Endothelial cell of hepatic sinusoid (primary cell): ENCODE results near the gene MMP1.

Experiments used
- in situ Hi-C: cut with HindIII; loops from 2 replicates; pipeline ENCODE4 v1.10.0; 2017; ENCODE audit warnings: low sequenced_read_pairs

The MMP1 gene

DNA sequence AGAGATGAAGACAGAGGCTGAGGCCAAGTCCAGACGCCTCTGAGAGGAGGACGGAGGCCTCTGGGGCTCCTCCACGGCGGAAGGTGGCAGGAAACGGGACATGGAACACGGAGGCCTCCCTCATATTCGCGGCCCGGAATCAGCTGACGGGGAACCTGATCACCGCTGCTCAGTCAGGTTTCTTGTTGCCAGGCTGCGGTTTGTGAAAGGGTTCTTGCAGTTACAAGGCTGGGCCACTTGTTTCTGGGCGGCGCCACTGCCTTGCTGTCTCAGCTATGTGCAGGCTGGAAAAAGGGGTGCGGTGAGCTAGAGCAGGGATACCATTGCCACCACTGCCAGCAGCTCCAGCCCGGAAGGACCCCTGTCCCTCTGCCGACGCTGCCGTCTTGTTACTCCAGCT lies 10.0 kb upstream of the MMP1 start:
- in situ Hi-C loops: no loop called here

DNA sequence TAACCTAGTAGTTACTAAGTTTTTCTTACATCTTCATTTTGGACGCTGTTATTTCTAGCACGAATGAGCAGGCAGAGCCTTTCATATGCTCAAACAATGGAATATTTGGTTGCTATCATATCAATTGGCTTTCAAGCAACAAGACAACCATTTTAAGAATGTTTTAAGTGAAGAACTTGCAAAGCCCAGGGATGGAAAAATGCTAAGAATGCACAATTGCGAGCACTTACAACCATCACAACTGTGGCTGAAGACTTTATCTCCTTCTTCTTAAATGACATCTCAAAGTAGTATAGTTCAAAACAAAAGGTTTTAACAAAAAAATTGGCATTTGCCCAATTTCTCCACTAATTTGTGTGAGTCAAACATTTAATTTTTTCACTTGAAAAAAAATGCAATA lies 8.3 kb upstream of the MMP1 start:
- in situ Hi-C loops: no loop called here

DNA sequence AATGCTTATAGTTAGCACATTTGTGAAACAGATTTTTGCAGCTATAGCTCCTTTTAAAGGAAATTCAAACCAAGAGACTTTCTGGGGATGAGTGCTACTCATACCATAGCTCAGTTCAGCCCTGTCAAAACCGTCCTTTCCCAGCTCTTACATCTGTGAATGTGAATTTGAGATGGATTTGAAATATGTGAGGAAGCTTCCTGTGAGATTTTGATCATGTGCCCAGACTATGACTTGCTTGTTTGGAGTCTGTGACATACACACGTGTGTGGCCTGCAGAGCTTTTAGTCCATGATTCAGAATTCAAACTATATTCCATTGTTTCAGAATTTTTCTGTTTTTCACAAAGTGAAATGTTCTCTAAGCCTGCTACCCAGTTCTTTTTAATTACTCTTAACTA lies 4.4 kb upstream of the MMP1 start:
- in situ Hi-C loops: no loop called here

DNA sequence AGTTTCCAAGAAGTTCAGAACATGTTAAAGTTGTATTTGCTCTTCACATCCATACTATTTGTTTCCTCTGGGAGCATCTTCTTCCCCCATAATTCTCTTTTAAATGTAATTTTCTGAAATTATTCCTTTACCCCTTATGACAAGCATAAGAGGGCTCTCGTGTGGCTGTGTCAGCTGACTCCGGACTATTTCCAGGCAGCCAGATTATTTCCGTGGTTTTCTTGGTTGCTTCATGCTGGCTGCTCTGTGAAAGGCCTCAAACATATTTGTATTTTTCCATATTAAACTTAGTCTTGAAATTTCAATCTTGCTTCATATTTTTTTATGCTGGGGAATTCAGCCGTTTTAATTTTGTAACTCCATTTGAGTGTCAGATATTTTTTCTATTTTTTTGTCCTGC lies 2.8 kb upstream of the MMP1 start:
- in situ Hi-C loops: no loop called here

DNA sequence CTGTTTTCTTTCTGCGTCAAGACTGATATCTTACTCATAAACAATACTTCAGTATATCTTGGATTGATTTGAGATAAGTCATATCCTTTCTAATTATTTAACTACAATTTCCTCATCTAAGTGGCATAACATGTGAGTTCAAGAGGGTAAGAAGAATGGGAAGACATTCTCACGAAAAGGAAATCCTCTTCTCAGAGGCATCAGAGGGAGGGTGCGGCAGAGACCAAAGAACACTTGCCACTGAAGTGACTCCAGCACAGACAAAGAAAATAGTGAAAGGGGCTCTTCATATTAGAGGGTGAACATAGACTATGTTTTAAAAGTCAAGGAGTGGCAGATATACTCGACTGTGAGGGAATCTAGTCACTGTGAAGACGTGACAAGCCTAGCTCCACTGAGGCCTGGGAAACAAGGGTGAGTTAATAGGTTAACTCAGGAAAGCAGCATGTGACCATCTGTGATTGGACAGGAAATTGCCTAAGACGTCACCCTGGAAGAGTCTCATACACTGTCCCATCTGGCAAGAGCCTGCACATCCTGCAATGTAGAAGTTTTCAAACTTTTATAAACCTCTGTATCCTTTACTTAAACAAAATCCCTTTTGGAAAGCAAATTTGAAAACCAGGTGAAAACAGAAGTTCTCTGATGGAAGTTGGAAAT lies 1.9 kb upstream of the MMP1 start:
- in situ Hi-C loops: no loop called here

DNA sequence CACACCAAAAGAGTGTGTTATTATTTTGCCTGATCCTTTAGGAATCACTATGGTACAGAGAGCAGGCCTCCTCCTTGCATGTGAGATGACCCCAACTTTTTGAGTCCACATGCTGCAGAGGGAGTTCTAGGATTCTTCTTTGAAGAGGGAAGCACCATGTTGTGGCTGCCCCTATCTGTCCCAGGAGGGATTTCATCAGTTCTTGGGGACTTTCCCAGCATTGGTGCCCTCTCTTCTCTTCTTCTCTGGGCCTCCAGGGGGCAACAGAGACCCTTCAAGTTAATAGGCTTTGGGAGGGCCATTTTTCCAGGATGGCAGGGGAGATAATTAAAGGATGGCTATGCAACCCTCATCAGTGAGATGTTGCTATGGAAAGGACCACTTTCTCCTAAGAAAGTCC lies 3.6 kb downstream of the MMP1 start:
- in situ Hi-C loops: no loop called here

DNA sequence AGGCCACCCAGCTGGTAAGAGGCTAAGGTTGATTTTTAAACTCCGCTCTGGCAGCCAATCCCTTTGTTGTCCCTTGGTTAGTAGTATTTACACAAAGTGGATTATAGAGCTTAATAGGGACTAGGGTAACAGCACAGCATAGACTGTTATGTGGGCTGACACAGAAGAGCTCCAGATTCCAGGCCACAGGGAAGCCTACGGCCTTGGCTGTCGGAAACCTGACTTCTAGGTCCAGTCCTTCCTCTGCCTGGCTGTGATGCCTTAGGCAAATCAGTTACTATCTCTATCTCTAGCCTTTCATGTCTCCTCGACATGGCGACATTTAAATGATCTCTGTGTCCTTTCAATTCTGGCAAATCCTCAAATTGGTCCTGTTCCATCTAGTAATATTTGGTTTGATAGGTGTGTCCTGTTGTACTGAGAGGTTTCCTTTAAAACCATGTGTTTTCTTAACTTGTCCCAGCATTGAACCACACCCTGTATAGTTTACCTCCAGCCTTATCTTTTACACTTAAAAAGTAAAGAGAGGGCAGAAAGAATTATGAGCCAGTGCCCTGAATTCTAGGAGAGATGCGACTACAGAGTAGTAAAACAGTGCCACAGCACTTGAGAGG lies 4.2 kb downstream of the MMP1 start:
- in situ Hi-C loops: no loop called here

DNA sequence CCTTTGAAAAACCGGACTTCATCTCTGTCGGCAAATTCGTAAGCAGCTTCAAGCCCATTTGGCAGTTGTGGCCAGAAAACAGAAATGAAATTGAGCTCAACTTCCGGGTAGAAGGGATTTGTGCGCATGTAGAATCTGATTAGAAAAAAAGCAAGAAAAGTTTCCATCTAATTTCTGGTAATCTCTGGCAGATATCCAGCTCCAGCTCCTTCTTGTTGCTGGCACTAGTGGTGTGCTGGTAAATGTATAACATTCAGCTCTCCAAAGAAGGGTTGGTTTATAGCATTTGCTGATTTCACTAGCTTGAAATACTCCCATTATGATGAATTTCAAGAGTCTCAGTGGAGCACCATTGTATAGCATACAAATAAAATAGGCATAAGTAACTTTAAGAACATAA lies 5.4 kb downstream of the MMP1 start:
- in situ Hi-C loops: no loop called here

DNA sequence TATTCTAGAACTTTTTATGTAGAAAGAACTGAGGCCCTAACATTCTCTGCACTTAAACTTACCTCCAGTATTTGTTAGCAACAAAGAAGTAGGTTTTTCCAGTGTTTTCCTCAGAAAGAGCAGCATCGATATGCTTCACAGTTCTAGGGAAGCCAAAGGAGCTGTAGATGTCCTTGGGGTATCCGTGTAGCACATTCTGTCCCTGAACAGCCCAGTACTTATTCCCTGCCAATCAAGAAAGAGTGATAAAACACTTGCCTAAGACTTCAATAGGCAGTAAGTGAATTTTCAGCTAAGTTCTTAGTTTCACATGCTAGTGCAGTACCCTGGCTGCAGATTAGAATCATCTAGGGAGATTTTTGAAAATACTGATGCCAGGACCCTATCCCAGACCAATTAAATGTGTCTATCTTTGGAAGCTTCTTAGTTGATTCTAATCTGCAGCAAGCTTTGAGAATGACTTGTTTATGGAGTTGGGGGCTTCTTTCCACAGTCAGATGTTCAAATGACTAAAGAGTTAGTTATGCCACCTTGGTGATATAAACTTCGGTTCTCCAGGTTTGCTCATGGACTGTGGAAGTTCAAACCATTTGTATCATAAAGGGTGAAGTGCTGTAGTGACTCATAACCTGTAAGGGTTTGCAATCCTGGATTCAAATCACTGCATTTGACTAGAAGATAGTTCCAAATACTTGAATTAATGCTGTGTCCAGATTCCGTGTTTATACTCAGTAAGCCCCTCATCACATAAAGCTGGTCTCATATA lies 6.5 kb downstream of the MMP1 start:
- in situ Hi-C loops: no loop called here

DNA sequence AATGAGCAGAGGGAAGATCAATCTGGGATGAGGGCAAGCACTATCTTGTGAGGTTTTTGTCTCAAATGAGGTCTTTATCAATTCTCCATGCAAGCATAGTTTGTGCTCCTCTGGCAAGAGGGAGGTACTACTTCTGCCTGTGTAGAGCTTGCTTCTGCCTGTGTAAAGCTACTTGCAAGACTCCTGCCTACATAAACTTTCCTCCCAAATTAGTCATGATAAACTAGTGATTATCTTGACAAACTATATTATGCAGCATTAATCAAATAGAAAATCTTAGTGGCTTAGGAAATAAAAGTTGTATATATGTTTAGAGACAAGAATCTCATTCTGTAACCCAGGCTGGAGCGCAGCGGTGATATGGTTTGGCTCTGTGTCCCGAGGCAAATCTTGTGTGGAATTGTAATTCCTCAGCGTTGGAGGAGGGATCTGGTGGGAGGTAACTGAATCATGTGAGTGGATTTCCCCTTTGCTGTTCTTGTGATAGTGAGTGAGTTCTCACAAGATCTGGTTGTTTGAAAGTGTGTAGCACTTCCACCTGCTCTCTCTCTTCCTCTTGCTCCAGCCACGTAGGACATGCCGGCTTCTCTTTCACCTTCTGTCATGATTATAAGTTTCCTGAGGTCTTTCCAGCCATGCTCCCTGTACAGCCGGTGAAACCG lies 9.5 kb downstream of the MMP1 start:
- in situ Hi-C loops: no loop called here

DNA sequence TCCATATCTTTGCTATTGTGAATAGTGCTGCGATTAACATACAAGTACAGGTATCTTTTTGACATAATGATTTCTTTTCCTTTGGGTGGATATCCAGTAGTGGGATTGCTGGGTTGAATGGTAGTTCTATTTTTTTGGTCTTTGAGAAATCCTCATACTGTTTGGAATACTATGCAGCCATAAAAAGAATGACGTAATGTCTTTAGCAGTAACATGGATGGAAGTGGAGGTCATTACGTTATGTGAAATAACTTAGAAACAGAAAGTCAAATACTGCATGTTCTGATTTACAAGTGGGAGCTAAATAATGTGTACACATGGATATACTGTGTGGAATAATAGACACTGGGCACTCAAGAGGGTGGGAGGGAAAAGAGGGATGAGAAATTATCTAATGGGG lies 13.6 kb downstream of the MMP1 start:
- in situ Hi-C loops: loop anchor here (5.0 kb wide), 2 partner anchors 38 to 72 kb away; no protein-coding TSS in a partner anchor

DNA sequence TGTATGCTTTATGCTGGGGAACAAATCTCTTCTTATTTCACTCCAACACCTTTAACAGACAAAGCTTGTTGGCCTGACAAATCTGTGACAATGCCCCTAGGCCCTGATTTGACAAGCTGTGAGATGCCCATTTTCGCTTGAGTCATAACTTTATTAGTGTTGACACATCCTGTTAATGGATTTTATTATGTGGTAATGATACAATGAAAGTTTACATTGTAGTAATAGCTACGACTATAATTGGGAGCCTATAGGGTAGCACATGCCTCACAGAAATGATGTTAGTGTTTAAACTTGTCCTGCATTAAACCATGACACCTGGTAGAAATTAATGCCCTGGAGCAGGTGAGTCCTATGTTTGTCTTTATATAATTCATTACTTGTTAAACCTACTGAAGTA lies 14.2 kb downstream of the MMP1 start:
- in situ Hi-C loops: loop anchor here (5.0 kb wide), 2 partner anchors 39 to 71 kb away; no protein-coding TSS in a partner anchor

DNA sequence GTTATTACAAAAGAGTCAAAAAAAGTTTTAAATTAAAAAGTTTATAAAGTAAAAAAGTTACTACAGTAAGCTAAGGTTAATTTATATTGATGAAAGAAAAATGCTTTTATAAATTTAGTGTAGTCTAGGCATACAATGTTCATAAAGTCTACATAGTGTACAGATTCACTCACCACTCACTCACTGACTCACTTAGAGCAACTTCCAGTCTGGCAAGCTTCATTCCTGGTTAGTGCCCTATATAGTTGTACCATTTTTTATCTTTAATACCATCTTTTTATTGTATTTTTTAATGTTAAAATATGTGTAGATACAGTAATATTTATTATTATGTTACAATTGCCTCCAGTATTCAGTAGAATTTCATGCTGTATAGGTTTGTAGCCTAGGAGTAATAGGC lies 14.9 kb downstream of the MMP1 start:
- in situ Hi-C loops: loop anchor here (5.0 kb wide), 2 partner anchors 39 to 71 kb away; no protein-coding TSS in a partner anchor

DNA sequence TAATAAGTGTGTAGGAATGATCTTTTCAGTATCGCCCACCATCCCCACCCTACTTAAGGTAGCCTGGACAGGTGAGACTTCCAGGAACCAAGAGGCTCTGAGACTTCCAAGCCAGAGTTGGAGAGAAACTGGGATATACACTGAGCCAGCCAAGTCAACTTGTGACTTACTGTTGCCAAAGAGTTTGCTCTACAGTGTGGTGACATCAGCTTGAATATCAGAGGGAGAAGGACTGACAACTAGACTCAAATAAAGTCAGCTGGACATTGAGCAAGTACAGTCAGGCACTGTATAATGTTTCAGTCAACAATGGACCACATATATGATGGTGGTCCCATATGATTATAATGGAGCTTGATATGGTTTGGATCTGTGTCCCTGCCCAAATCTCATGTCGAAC lies 16.3 kb downstream of the MMP1 start:
- in situ Hi-C loops: loop anchor here (5.0 kb wide), 2 partner anchors 41 to 69 kb away; no protein-coding TSS in a partner anchor

DNA sequence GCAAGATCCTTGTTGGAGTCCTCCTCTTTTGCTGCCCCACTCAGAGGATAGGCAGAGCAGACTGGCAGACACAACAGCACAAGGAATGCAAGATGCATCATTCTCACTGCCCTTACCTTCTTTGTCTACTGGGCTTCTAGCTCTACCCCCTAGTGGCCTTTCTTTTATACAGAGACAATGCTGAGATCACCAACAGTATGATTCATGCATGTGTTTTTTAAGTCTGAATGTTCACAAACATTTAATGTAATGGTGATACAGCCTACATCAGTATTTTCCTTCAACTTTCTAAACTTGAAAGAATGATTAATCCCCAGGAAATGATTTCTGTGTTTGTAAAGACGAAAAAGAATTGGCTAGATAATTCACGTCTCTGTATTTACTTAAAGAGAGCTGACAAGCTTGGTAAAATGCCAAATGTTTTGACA lies 17.5 kb downstream of the MMP1 start, which contains the start of gene MMP10:
Gene MMP10, minus strand, starts transcription at position 138 of the 428 bp plus-strand sequence. Its CDS starts 37 bp downstream, at position 101.
- in situ Hi-C loops: loop anchor here (5.0 kb wide), 2 partner anchors 42 to 68 kb away; no protein-coding TSS in a partner anchor

DNA sequence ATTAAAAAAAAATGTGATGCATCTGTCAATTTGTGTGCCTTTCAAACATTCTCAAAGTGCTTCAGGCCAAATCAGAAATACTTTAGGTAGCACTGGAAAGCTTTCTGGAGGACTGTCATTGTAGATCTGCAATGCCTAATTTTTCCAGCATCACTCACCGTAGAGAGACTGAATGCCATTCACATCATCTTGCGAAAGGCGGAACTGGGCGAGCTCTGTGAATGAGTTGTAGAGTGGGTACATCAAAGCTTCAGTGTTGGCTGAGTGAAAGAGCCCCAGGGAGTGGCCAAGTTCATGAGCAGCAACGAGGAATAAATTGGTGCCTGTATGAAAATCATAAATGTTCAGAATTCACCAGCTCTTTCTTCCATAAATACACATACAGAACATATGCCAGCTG lies 21.5 kb downstream of the MMP1 start:
- in situ Hi-C loops: no loop called here

DNA sequence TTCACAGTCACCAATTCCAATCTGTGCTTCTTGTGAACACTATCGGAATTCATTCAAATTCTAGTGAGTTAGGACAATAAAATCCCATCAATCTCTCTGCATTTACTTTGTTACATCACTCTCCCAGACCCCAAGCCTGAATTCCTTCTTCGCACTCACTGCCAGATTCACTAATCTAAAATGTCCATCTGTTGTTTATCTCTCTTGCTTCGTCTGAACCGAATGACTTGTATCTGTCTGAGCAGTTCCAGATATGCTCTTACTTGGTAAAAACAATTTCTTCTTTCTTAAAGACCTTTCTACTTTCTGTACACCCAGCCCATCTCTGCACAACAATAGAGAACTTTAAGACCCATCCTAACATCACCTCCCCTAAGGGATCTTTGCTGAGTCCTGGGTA lies 24.6 kb downstream of the MMP1 start:
- in situ Hi-C loops: no loop called here

DNA sequence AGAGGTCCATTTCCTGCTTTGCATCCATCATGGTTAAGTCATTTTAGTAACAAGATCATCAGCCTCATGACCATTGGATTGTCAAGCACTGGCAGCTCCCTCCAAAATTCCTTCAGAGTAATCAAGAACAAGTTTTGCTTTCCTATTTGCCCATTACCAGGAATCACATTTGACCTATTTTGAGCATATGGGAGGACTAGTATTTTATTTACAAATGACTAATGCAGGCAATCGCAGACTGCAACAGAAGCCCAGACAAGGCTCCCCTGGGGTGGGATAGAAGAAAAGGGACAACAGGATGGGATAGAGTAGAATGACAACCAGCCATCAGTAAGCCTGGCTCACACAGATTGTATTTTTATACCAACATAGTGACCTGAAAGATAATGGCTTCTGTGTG lies 26.6 kb downstream of the MMP1 start:
- in situ Hi-C loops: no loop called here

DNA sequence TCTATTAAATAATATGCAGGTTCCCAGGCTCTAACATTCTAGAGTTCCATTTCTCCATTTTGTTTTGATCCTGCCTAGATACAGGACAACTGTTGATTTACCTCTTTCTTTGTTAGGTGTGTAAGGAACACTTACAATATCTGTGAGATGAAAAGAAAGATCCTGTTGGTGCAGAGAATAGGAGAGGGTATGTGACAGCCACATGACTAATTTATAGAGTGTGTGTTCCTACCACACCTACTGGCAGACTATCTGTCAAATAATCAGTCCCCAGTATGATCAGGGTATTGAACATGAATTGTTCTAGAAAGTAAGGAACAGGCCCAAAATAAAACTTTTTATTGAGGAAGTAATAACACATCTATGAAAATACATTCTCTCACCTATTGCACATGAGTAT lies 27.8 kb downstream of the MMP1 start:
- in situ Hi-C loops: no loop called here

DNA sequence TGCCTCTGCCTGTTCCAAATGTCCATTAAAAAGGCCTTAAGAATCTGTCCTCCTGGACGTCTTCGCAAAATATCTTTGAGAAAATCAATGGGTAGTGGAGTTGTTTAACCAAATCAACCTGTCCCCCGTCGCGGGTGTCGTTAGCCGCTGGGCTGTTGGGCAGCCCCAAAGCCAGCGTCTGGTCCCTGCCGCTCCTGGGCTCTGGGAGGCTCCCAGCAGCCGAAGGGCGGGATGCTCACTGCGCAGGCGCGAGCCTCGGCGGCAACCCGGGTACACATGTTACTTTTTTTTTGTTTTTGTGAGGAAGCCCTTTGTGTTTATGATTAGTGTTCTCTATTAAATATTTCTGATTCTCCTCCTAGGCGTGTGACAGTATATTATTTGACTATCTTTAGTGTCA lies 30.2 kb downstream of the MMP1 start:
- in situ Hi-C loops: no loop called here

DNA sequence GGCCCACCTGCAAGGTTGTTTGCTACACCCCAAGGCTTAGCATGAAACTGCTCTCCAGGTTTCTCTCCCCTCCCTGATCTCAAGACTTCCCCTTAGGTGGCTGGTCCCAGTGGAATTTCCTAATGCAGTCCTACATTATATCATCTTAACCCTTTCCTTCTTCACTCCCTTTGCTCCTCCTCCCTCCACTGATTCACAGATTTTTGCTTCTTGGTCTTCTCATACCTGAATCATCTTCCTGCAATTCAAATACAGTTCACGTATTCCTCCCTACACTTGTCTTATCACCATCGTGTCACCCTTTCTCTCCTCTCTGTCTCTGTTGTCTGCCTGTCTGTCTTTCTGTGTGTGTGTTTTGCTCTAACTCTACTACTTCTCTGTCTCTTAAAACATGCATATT lies 34.5 kb downstream of the MMP1 start:
- in situ Hi-C loops: no loop called here
